Bronchial epithelial cell (primary cell): ENCODE results near the gene NUP107. TPM values are rescaled to one million over a fixed set of nuclear protein-coding genes. Genes with fewer than 3 reads are reported as not detected.

Source experiments
- DNase-seq: peaks from one replicate; pipeline ENCODE4 v3.0.0-alpha.2; 2010; ENCODE audit warnings: low read depth
- FAIRE-seq: peaks from 2 replicates; lab custom pipeline; 2011; peaks lifted over from hg19 to GRCh38; lab: Jason Lieb, UNC
- H3K27me3 ChIP-seq: 2 replicates; pipeline ENCODE4 v1.5.1; 2011; ENCODE audit warnings: low read length; ENCODE audit not compliant: control insufficient read depth, insufficient read depth
- H3K36me3 ChIP-seq: 2 replicates; pipeline ENCODE4 v1.5.1; 2011; ENCODE audit warnings: low read length; ENCODE audit not compliant: control insufficient read depth, insufficient read depth
- H3K4me3 ChIP-seq: 2 replicates; pipeline ENCODE4 v1.5.1; 2011; ENCODE audit warnings: mild to moderate bottlenecking, low read depth, low read length, control low read depth
- CTCF ChIP-seq: IDR thresholded peaks from 2 replicates; pipeline ENCODE4 v1.5.1; 2011; ENCODE audit warnings: mild to moderate bottlenecking, moderate library complexity, low read length, control low read depth, inconsistent platforms; ENCODE audit not compliant: insufficient read depth, severe bottlenecking
- total RNA-seq: library from RNA; depleted of rRNA; stranded (reverse); fragments of >200 nt; gene quantifications from 2 replicates; pipeline ENCODE4 v1.2.1, GENCODE V29; 2014

The NUP107 gene
- total RNA-seq, 1 donor from 2014 or later, result 28.7 TPM

GRCh38 chr12:68775121-68775630, 88.4 kb downstream of the NUP107 start:
- no peak for DNase-seq
- no peak for TF ChIP-seq CTCF
- Histone ChIP-seq H3K36me3 (no peaks in the 10 kb centered on the region), H3K27me3 (no peaks in the 10 kb centered on the region), H3K4me3 (no peak overlapping the region)
- no peak for FAIRE-seq

GRCh38 chr12:68776976-68777610, 90.3 kb downstream of the NUP107 start:
- FAIRE-seq, result peak; percentile 62
- no peak overlapping the region for H3K4me3 ChIP-seq

GRCh38 chr12:68779280-68779679, 92.5 kb downstream of the NUP107 start:
- Histone ChIP-seq H3K27me3 (no peaks in the 10 kb centered on the region), H3K4me3 (no peak overlapping the region), H3K36me3 (no peaks in the 10 kb centered on the region)
- no peak for TF ChIP-seq CTCF
- FAIRE-seq (no peak), DNase-seq (no peak)

More at GRCh38 chr12:68776976-68777610, 90.3 kb downstream of the NUP107 start:
- H3K27me3 ChIP-seq, result no peaks in the 10 kb centered on the region
- TF ChIP-seq CTCF, result no peak
- DNase-seq, result no peak
- no peaks in the 10 kb centered on the region for H3K36me3 ChIP-seq

- Histone ChIP-seq H3K36me3 (no peaks in the 10 kb centered on the region), H3K27me3 (no peaks in the 10 kb centered on the region), H3K4me3 (no peak overlapping the region)
- no peak for TF ChIP-seq CTCF
- FAIRE-seq (no peak), DNase-seq (peak; percentile 28)
Measured at GRCh38 chr12:68780731-68781130, 94.0 kb downstream of the NUP107 start.

- TF ChIP-seq CTCF, result no peak
- DNase-seq, result no peak
- Histone ChIP-seq H3K4me3 (no peak overlapping the region), H3K27me3 (no peaks in the 10 kb centered on the region), H3K36me3 (no peaks in the 10 kb centered on the region)
- FAIRE-seq, result no peak
Measured at GRCh38 chr12:68781728-68782127, 95.0 kb downstream of the NUP107 start.

- no peaks in the 10 kb centered on the region for H3K27me3 ChIP-seq
- no peak overlapping the region for H3K4me3 ChIP-seq
- no peak for FAIRE-seq
- no peak for DNase-seq
- no peaks in the 10 kb centered on the region for H3K36me3 ChIP-seq
- TF ChIP-seq CTCF, result no peak
Measured at GRCh38 chr12:68784015-68784414, 97.2 kb downstream of the NUP107 start.
